Dedifferentiated amniotic fluid mesenchymal stem cell (primary cell): ENCODE data around the gene CCR5.

Experiments
- DNase-seq: peaks from one replicate; pipeline ENCODE4 v3.0.0-alpha.2; 2016; ENCODE audit errors: extremely low spot score

Gene CCR5

DNA sequence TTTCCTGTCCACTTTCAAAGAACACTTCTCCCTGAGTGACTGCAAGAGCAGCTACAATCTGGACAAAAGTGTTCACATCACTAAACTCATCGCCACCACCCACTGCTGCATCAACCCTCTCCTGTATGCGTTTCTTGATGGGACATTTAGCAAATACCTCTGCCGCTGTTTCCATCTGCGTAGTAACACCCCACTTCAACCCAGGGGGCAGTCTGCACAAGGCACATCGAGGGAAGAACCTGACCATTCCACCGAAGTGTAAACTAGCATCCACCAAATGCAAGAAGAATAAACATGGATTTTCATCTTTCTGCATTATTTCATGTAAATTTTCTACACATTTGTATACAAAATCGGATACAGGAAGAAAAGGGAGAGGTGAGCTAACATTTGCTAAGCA, 38.1 kb downstream of the CCR5 start:
- no peak for DNase-seq

GRCh38 chr3:46409739-46410489, 39.2 kb downstream of the CCR5 start:
- no peak for DNase-seq

DNA sequence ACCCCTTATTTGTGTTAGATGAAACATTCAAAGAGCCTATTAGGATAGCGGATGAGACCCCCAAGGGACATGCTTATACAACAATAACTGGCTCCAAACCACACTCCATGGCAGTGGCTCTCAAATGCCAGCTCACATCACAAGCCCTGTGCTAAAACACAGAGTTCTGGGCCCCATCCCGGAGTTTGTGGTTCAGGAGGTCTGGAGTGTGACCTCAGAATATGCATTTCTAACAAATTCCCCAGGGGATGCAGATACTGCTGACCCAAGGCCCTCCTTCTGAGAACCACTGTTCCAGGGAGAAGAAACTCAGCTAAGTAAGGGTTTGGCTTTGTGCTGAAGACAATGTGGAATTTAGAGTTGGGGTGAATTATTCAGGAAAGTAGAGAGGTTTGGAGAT, 39.9 kb downstream of the CCR5 start:
- no peak for DNase-seq

- no peak for DNase-seq
Observed at GRCh38 chr3:46411271-46411670, 40.5 kb downstream of the CCR5 start.

GRCh38 chr3:46412786-46413298, 42.1 kb downstream of the CCR5 start:
- no peak for DNase-seq

DNA sequence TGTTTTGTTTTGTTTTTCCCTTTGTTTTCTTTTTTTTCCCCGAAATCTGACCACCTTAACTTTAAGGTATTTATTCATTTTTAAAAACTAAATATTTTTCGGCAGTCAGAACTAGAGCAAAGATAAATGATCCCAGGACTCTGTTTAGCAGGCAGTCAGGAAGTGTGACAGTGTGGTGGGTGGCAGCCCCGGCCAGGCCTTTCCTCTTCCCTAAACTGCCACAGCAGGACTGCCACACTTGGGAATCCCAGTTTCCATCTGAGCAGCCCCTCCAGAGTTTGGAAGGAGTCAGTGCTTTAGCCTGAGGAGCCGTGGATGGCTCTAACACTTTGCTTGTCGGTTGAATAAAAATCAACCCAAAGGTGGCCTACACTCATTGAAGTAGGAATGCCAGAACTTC, 43.2 kb downstream of the CCR5 start:
- DNase-seq: no peak

- DNase-seq: no peak
Observed at GRCh38 chr3:46414739-46415138, 44.0 kb downstream of the CCR5 start.

- no peak for DNase-seq
Observed at GRCh38 chr3:46416125-46416810, 45.5 kb downstream of the CCR5 start.

GRCh38 chr3:46416811-46417510, 46.2 kb downstream of the CCR5 start:
- DNase-seq: no peak

GRCh38 chr3:46417841-46418611, 47.3 kb downstream of the CCR5 start:
- DNase-seq: no peak

GRCh38 chr3:46419816-46420215, 49.1 kb downstream of the CCR5 start:
- DNase-seq: no peak

- DNase-seq: no peak
Observed at GRCh38 chr3:46420931-46421330, 50.2 kb downstream of the CCR5 start.

- no peak for DNase-seq
Observed at GRCh38 chr3:46422617-46423016, 51.9 kb downstream of the CCR5 start.

DNA sequence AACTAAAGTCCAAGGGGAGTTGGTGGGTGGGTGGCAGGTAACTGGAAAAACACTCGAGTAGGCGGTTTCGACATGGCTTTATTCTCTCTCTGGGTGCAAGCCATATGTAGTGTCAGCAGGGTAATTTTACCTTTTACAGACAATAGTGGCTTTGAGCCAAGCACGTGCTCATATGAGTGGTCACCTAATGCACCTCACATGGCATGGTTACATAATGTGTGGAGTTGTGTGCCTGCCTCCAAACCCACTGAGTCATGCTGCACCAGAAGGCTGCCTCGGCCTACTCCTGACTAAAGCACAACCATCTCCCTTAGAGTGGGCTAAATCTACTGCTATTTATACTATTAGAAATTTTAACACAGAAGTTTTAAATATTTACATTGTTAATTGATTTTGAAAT, 52.8 kb downstream of the CCR5 start:
- no peak for DNase-seq
